ENCODE results near the gene ZC3H12C. TPM values are rescaled to one million over a fixed set of nuclear protein-coding genes. Genes with fewer than 3 reads are reported as not detected.

ZC3H12C gene
- total RNA-seq, 3 donors from 2014 or later: 0.35 to 1.3 (median 0.90) TPM

DNA sequence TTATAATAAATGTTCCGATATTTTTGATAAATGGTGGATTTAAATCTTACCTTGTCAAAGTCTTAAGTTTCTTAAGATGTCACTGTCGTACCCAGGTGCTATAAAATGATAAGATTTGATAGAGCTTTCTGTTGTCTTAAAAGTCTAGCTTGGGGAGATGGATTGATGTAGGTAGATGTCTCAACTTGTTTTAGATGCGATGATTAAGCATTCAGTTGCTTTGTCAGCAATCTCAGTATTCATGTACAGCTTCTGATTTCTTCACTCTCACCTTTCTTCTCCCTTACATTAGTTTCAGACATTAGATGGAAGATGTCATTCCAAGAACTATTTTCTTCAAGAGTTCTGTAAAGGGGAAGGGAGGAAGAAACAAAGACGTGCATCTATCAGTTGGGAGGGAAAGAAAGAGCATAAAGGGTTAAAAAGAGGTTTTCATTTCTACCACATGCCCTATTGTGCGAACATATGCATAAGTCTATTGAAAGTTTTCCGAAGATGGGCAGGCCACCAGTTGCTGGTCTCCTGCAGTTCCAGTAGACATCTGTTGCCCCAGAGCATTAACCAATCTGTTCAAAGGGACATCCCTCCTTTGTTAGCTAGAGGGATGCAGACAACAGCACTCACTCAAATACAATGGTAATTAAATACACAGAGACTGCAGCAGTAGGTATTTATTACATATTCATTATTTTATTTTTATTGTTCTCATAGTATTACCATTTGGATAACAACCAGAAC lies 38.4 kb downstream of the ZC3H12C start:
- Mint-ChIP-seq H3K27me3 (ENCODE audit: low read depth) (peaks cover 10% of the 10 kb centered on the region), H3K36me3 (ENCODE audit: insufficient read depth) (no peaks in the 10 kb centered on the region), H3K9me3 (no peaks in the 10 kb centered on the region), H3K4me1 (ENCODE audit: low read depth) (no peaks in the 10 kb centered on the region), H3K4me3 (no peak overlapping the region)
- DNase-seq: no peak
- no peak for ATAC-seq

DNA sequence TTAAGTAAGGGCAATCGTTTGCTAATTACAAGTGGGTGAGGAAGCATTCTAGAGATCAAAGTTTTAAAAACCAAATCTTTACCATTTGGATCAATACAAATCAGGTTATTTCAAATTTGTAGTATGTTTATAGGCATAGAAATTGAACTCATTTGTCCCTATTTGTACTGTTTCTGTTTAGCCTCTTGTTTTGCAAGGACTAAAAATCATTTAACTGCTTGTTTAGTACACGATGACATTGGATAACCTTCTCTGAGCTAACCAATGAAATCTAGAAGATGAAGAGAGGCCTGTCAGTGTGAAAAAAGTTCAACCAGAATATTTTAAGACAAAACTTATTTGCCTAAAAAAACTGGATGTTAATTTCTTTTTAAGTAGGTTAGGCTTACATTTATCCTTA lies 40.0 kb downstream of the ZC3H12C start:
- H3K27me3 Mint-ChIP-seq (ENCODE audit: low read depth): peaks cover 7% of the 10 kb centered on the region
- DNase-seq: no peak
- no peaks in the 10 kb centered on the region for H3K9me3 Mint-ChIP-seq
- ATAC-seq: no peak
- no peak overlapping the region for H3K4me3 Mint-ChIP-seq
- no peaks in the 10 kb centered on the region for H3K36me3 Mint-ChIP-seq (ENCODE audit: insufficient read depth)
- H3K4me1 Mint-ChIP-seq (ENCODE audit: low read depth): no peaks in the 10 kb centered on the region

DNA sequence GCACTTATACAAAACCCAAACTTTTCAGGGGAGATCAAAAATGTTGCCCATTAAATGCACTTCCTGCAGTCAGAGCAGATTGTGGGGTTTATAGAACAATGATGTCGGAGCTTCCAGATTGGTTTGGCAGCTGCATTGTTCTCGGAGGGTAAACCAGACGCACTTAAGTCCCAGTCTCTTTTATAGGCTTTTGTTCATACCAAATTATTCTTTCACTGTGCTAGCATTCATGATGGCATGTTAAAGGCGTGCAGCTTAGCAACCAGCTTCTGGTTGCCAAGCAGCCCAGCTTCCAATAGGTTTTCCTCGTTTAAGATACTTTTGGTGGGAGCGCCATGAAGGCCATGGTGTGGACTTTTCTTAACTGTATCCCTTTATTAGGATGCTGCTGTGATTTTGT lies 40.9 kb downstream of the ZC3H12C start:
- no peak for DNase-seq
- no peaks in the 10 kb centered on the region for H3K4me1 Mint-ChIP-seq (ENCODE audit: low read depth)
- H3K27me3 Mint-ChIP-seq (ENCODE audit: low read depth): peaks cover 7% of the 10 kb centered on the region
- H3K4me3 Mint-ChIP-seq: no peak overlapping the region
- no peaks in the 10 kb centered on the region for H3K36me3 Mint-ChIP-seq (ENCODE audit: insufficient read depth)
- no peak for ATAC-seq
- no peaks in the 10 kb centered on the region for H3K9me3 Mint-ChIP-seq

DNA sequence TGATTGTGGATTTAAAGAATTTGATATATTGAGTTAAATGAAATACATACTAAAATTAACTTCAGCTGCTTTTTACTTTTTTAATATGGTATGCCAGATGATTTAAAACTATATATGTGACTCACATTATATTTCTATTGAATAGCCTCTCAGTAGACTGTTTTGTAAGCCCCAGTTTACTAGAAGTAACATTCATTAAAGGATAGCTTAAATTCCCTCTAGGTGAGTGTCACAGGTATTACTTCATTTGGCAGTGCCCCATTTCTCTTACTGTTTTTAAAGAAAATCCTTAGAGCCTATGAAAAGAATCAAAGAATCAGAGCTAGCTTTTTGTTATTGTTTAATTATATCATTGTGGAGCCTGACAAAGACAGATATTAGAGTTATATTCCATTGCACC lies 48.6 kb downstream of the ZC3H12C start:
- no peak overlapping the region for H3K4me3 Mint-ChIP-seq
- H3K9me3 Mint-ChIP-seq: no peaks in the 10 kb centered on the region
- no peaks in the 10 kb centered on the region for H3K4me1 Mint-ChIP-seq (ENCODE audit: low read depth)
- DNase-seq (no peak), ATAC-seq (no peak)
- no peaks in the 10 kb centered on the region for H3K36me3 Mint-ChIP-seq (ENCODE audit: insufficient read depth)
- H3K27me3 Mint-ChIP-seq (ENCODE audit: low read depth): peaks cover 13% of the 10 kb centered on the region

DNA sequence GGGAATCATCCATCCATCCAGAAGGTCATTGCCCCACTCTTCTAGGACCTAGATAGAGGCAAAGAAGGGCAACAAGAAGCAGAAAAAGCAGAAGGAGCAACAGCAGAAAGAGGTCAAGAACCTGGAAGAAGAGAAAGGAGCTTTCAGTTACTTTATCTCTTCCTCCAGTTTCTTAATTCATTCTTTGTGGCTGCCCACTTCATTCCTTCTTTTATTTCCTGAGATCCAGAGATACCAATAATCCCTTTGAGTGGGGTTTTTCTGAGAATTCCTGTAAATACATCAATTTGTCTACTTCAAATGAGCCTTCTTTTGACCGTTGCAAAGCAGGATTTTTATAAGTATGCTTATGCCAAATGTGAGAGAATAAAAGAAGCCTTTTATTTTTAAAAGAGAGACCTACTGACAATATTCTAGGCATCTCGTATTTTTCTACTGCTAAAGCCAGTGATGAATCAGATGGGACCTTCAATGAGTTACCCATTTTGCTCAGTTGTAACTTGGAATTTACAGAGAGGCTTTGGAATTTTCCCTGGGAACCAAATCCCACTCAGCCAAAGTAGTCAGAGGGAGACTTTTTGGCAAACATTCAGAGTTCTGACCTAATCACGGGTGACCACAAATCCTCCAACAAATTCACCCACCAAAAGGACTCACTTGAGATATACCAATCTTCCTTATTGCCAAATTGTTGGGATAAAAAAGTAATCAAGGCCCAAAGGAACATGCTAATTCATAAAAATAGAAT lies 54.9 kb downstream of the ZC3H12C start:
- Mint-ChIP-seq H3K4me1 (ENCODE audit: low read depth) (peaks cover 2% of the 10 kb centered on the region), H3K9me3 (no peaks in the 10 kb centered on the region), H3K27me3 (ENCODE audit: low read depth) (peaks cover 15% of the 10 kb centered on the region), H3K36me3 (ENCODE audit: insufficient read depth) (no peaks in the 10 kb centered on the region), H3K4me3 (no peak overlapping the region)
- no peak for ATAC-seq
- no peak for DNase-seq

DNA sequence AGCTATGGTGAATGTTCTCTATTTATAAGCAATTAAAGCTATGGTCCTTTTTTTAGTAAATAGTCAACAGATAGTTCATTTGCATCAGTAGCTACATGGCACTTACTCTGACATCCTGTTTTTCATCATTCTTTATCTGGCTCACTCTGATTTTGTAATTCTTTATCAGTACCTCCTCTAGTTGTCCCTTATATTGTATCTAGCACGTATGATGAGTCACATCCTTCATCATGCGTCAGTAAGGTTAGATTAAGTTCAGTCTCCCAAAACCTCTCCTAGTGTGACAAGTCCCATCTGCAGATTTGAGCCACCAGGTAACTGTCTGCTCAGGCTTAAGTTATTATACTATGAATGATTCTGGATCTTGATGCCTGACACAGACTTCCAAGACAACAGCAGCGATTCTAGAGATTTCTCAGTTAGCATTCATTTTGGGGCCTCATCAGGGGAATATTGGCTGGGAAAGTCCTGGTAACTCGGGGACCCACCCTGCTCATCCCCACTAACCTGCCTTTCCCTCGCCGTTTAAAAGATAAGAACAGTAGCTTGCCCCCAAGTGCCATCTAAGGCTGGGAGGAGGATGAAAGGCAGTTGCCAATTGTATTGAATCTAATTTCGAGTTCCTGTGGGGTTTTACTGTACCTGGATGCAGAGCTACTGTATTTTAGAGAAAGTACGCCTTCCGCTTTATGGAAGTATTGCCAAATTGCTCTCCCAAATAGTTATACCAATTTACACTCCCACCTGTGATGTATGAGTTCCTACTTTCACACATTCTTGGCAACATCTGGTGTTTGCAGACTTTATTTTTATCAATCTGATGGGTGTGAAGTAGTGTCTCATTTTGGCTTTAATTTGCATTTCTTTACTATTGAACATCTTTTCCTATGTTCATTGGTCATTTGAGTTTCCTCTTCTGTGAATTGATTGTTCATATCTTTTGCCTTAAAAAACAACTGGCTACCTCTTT lies 55.9 kb downstream of the ZC3H12C start:
- Mint-ChIP-seq H3K27me3 (ENCODE audit: low read depth) (peaks cover 18% of the 10 kb centered on the region), H3K36me3 (ENCODE audit: insufficient read depth) (no peaks in the 10 kb centered on the region)
- ATAC-seq: peak; percentile 43 to 50

DNA sequence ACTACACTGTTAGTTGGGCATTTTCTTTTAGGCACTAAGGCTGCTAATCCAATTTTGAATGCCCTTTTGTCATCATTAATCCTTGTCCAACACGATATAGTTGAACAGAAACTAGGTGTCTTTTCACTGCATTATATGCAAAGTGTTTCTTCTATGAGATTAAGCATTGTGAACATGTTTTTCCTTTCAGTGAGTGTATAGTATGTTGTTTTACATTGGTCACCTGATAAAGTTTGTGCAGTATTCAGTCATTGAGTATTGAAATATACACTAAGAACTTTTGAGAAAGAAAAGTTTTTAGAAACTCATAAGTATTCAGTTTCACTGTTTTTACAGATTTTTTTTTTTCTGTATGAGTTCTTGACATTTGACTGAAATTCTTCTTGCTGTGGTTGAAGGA lies 59.0 kb downstream of the ZC3H12C start:
- Mint-ChIP-seq H3K4me3 (no peak overlapping the region), H3K9me3 (no peaks in the 10 kb centered on the region), H3K36me3 (ENCODE audit: insufficient read depth) (no peaks in the 10 kb centered on the region), H3K4me1 (ENCODE audit: low read depth) (peaks cover 2% of the 10 kb centered on the region), H3K27me3 (ENCODE audit: low read depth) (peaks cover 10% of the 10 kb centered on the region)
- ATAC-seq (no peak), DNase-seq (no peak)

More for the DNA sequence above, 55.9 kb downstream of the ZC3H12C start:
- H3K4me1 Mint-ChIP-seq (ENCODE audit: low read depth): peaks cover 2% of the 10 kb centered on the region
- H3K4me3 Mint-ChIP-seq: no peak overlapping the region
- DNase-seq: no peak
- no peaks in the 10 kb centered on the region for H3K9me3 Mint-ChIP-seq

DNA sequence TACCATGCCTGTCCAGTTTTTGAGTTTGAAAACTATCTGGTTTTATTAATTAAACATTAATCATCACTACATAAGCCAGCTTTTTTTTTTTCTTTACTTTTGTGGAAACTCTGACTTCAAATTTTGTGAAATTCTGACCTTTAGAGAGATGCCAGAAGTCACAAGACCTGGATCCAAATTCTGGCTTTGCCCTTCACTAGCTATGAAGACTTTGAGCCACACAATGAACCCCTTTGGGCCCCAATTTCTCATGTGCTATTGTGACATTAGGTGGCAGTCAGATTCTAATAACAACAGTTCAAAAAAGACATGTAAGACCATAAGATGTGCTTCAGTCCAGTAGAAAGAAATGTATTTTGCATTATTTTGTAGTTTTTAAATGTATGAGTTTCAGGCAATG lies 60.3 kb downstream of the ZC3H12C start:
- no peaks in the 10 kb centered on the region for H3K9me3 Mint-ChIP-seq
- H3K4me1 Mint-ChIP-seq (ENCODE audit: low read depth): peaks cover 2% of the 10 kb centered on the region
- H3K27me3 Mint-ChIP-seq (ENCODE audit: low read depth): peaks cover 10% of the 10 kb centered on the region
- H3K4me3 Mint-ChIP-seq: no peak overlapping the region
- ATAC-seq (no peak), DNase-seq (no peak)
- H3K36me3 Mint-ChIP-seq (ENCODE audit: insufficient read depth): no peaks in the 10 kb centered on the region

DNA sequence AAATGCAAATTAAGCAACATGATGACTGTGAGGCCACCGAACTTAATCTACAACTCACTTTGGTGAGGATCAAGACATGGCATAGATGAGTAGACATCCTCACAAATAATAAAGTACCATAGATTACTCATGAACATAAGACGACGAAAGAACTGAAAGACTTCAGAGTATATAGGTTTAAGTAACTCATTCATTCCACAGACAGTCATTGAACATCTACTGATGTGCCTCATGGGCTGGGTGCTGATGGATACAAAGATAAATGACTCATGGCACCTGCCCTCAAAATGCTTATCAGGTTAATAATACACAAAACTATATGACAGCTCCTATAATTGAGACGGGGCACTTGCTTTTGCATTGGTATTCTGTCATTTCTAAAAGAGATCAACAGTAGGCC lies 63.3 kb downstream of the ZC3H12C start:
- Mint-ChIP-seq H3K4me3 (no peak overlapping the region), H3K9me3 (no peaks in the 10 kb centered on the region)
- ATAC-seq: no peak

DNA sequence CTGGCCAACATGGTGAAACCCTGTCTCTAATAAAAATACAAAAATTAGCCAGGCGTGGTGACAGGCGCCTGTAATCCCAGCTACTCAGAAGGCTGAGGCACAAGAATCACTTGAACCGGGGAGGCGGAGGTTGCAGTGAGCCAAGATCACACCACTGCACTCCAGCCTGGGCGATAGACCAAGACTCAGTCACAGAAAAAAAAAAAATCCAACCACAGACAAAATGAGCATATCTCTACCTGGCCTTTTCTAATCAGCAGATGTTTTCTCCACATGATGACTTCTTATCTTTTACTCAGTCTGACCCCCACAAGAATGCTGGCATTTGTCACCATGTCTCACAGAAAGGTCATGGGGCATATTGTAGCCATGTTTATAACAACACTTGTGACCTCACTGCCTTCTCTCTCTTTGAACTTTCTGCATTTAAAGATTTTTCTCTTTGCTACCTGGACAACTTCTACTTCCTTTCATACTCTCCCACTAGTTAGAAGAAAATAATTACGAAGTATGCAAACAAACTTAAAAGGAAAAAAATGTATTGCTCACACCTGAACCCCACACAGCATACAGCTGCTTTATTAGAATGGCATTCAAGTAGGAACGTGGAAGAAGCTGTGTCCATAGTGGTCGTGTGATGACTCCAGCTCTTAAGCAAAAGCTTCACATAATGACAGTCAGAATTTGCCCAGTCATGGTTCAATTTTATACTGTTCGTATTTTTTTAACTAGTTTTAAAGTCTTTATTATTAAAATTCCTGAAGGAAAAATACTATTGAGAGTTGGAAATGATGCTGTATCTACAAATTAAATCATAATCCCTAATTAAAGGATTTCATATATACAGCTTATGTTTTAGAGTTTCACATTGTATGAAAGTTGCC lies 65.4 kb downstream of the ZC3H12C start:
- Mint-ChIP-seq H3K4me1 (ENCODE audit: low read depth) (no peaks in the 10 kb centered on the region), H3K9me3 (no peaks in the 10 kb centered on the region), H3K36me3 (ENCODE audit: insufficient read depth) (no peaks in the 10 kb centered on the region), H3K4me3 (no peak overlapping the region), H3K27me3 (ENCODE audit: low read depth) (peaks cover 6% of the 10 kb centered on the region)
- ATAC-seq (no peak), DNase-seq (no peak)

More for the DNA sequence above, 63.3 kb downstream of the ZC3H12C start:
- peaks cover 8% of the 10 kb centered on the region for H3K27me3 Mint-ChIP-seq (ENCODE audit: low read depth)
- no peaks in the 10 kb centered on the region for H3K36me3 Mint-ChIP-seq (ENCODE audit: insufficient read depth)
- H3K4me1 Mint-ChIP-seq (ENCODE audit: low read depth): no peaks in the 10 kb centered on the region
- no peak for DNase-seq

DNA sequence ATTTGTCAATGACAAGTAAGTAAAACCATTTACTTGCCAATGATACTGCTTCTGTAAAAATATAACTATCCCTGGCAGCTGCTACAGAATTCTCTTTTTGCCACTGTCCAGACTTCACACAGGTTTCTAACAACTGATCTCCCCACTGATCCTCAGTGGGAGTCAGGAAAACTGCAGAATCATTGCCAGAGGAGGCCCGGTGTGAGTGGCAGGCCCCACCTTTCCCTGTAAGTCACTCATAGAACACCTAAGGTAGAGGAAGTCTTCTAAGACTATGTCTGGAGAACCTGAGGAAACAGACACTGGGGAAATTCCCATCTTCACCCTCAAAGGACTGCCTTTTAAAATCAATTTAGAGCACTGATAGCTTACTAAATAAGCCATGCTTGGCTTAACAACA lies 66.3 kb downstream of the ZC3H12C start:
- ATAC-seq: no peak

DNA sequence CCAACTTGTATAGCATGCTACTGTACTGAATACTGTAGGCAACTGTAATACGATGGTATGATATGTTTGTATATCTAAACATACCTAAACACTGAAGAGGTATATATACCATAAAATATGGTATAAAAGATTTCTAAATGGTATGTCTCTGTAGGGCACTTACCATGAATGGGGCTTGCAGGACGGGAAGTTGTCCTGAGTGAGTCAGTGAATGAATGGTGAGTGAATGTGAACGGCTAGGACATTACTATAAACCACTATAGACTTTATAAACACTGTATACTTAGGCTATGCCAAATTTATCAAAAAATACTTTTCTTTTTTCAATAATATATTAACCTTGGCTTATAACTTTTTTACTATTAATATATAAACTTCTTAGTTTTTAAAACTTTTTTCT lies 66.8 kb downstream of the ZC3H12C start:
- Mint-ChIP-seq H3K4me3 (no peak overlapping the region), H3K27me3 (ENCODE audit: low read depth) (peaks cover 3% of the 10 kb centered on the region), H3K36me3 (ENCODE audit: insufficient read depth) (no peaks in the 10 kb centered on the region), H3K9me3 (no peaks in the 10 kb centered on the region), H3K4me1 (ENCODE audit: low read depth) (no peaks in the 10 kb centered on the region)
- ATAC-seq: no peak
- DNase-seq: no peak

More for the DNA sequence above, 66.3 kb downstream of the ZC3H12C start:
- no peaks in the 10 kb centered on the region for H3K9me3 Mint-ChIP-seq
- peaks cover 3% of the 10 kb centered on the region for H3K27me3 Mint-ChIP-seq (ENCODE audit: low read depth)
- no peaks in the 10 kb centered on the region for H3K4me1 Mint-ChIP-seq (ENCODE audit: low read depth)
- no peak overlapping the region for H3K4me3 Mint-ChIP-seq
- H3K36me3 Mint-ChIP-seq (ENCODE audit: insufficient read depth): no peaks in the 10 kb centered on the region
- DNase-seq: no peak

DNA sequence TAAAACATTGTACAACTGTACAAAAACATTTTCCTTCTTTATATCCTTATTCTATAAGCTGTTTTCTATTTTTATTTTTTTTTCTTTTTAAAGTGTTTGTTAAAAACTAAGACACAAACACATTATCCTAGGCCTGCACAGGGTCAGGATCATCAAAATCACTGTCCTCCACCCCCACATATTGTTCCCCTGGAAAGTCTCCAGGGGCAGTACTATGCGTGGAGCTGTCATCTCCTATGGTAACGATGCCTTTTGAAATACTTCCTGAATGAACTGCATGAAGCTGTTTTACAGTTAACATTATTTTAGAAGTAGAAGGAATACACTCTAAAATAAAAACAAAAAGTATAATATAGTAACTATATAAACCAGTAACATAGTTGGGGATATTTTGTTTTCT lies 67.2 kb downstream of the ZC3H12C start:
- Mint-ChIP-seq H3K4me3 (no peak overlapping the region), H3K36me3 (ENCODE audit: insufficient read depth) (no peaks in the 10 kb centered on the region), H3K4me1 (ENCODE audit: low read depth) (no peaks in the 10 kb centered on the region), H3K27me3 (ENCODE audit: low read depth) (peaks cover 3% of the 10 kb centered on the region), H3K9me3 (no peaks in the 10 kb centered on the region)
- DNase-seq: no peak
- no peak for ATAC-seq

Data from activated T-cell treated with anti-CD3 and anti-CD28 coated beads, Interleukin-2, amount 50 U/mL, for 4 hours (primary cell).